Suprapubic skin (tissue), 4 donors: Measurements from ENCODE around the gene PLB1.

Experiments used
- POLR2A ChIP-seq, 2 donors: fragments of 450-650 bp; IDR thresholded peaks; one replicate each; pipeline ENCODE4 v1.6.1; 2017; ENCODE audit warnings: antibody characterized with exemption in 2 of 2, mild to moderate bottlenecking in 2 of 2, moderate library complexity in 2 of 2
- POLR2AphosphoS5 ChIP-seq, 3 donors: sonication (generic); formaldehyde crosslinking; IDR thresholded peaks; one replicate each; pipeline ENCODE4 v1.6.1; 2017; ENCODE audit warnings: antibody characterized with exemption in 3 of 3
- TF ChIP-seq, protein P1 (sequence below), 2 donors: fragments of 200-600 bp in 1 of 2; fragments of 450-650 bp in 1 of 2; sonication (generic) in 1 of 2; IDR thresholded peaks; one replicate each; pipeline ENCODE4 v1.5.1; 2016 to 2019; ENCODE audit warnings: antibody characterized with exemption in 2 of 2, mild to moderate bottlenecking in 1 of 2, moderate library complexity in 1 of 2

- TF ChIP-seq, protein P1, sequence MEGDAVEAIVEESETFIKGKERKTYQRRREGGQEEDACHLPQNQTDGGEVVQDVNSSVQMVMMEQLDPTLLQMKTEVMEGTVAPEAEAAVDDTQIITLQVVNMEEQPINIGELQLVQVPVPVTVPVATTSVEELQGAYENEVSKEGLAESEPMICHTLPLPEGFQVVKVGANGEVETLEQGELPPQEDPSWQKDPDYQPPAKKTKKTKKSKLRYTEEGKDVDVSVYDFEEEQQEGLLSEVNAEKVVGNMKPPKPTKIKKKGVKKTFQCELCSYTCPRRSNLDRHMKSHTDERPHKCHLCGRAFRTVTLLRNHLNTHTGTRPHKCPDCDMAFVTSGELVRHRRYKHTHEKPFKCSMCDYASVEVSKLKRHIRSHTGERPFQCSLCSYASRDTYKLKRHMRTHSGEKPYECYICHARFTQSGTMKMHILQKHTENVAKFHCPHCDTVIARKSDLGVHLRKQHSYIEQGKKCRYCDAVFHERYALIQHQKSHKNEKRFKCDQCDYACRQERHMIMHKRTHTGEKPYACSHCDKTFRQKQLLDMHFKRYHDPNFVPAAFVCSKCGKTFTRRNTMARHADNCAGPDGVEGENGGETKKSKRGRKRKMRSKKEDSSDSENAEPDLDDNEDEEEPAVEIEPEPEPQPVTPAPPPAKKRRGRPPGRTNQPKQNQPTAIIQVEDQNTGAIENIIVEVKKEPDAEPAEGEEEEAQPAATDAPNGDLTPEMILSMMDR (IDR thresholded peaks at IDR 0.05) = no peak
- TF ChIP-seq POLR2AphosphoS5 (IDR thresholded peaks at IDR 0.05) (no peak), POLR2A (IDR thresholded peaks at IDR 0.05) (no peak)
Measured at GRCh38 chr2:28461056-28461455, 34.8 kb upstream of the PLB1 start.
